Superior temporal gyrus (tissue), 1 donor: ENCODE results near the gene COL16A1.
"Not testable (repeated sequence)": the region's sequence is repeated elsewhere in the genome, so short reads cannot be mapped to it uniquely, and the experiment has no call there.

Experiments
- DNase-seq: peaks from one replicate; pipeline ENCODE4 v3.0.0-alpha.2; 2016; ENCODE audit errors: extremely low spot score

Gene COL16A1

GRCh38 chr1:31732751-31733289 is 29.0 kb upstream of the COL16A1 start:
- DNase-seq = no peak

- DNase-seq = no peak
Observed at GRCh38 chr1:31732343-31732742, 28.5 kb upstream of the COL16A1 start.

DNA sequence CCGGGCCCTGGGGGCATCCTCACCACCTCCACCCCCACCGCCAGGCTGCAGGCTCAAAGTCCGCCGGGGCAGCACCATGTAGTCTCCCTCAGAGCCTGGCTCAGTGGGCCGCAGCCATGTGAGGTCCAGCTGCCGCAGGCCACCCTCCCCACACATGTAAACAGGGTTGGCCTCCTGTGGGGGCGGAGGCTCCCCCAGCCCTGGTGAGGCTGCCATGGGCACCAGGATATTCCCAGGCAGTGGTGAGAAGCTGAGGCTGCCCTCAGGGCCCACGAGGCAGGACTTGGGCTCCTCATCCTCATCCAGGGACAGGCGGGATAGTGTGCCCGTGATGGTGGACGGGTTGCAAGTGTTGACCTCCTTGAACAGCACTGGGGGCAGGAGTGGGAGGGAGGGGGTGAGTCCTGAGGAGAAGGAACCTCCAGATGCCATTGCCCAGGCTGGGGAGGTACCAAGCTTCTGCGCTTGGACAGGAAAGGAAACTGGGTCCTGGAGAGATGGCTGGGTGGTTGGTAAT is 27.3 kb upstream of the COL16A1 start:
- no peak for DNase-seq

- DNase-seq = peak; percentile 25
Observed at GRCh38 chr1:31730336-31731048, 26.7 kb upstream of the COL16A1 start.

- no peak for DNase-seq
Observed at GRCh38 chr1:31727849-31728248, 24.0 kb upstream of the COL16A1 start.

DNA sequence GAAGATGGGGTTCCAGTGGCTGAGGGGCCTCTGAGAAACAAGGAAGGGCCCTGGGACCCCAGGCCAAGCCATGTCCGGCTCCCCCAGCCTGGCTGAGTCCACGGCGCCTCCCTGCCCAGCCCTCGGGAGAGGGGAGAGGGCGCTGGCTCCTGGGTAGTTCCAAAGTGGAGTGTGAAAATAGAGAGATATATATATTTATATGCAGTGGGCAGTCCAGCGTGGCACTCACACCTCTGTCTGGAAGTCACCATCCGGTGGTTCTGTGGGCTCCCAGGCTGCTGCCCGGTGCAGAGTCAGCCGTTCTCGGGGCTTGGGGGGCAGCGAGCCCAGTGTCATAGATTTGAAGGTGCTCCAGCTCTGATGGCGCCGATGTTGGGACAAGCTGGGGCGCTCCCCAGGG is 23.4 kb upstream of the COL16A1 start:
- DNase-seq = no peak

- DNase-seq = no peak
Observed at GRCh38 chr1:31726715-31727114, 22.9 kb upstream of the COL16A1 start.

DNA sequence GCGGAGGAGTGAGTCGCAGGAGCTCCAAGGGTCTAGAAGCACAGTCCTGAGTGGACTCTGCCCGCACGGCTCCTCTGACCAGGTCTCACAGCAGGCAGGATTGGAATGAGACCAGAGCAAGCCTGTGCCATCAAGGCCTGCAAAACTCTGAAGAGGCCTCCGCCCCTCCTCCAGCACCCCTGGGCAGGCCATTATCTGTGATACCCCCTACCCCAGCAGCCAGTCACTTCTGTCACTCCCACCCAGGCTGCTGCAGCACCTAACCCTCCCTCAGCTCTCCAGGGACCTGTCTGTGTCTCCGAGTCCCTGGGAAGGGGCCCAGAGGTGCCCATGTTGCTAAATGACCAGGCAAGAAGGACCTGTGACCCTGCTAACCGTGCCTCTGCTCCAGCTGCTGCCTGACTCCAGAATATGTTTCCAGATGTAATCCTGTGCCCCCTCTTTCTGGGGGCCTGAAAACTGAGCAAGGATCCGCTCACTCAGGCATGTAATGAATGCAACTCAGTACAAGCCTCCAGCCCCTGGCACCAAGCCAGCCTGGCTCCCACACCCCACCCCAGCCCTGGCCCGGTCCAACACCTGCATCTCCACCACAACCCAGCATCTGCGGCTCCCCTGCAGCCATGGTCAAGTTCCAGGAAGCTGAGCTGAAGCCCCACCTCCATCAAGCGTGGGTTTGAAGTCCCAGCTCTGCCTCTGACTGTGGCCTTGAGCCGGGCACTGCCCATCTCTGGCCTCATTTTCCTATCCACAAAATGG is 22.1 kb upstream of the COL16A1 start:
- no peak for DNase-seq

GRCh38 chr1:31725134-31725533 is 21.3 kb upstream of the COL16A1 start:
- DNase-seq = no peak

GRCh38 chr1:31723828-31724359 is 20.1 kb upstream of the COL16A1 start:
- peak; percentile 72 for DNase-seq

DNA sequence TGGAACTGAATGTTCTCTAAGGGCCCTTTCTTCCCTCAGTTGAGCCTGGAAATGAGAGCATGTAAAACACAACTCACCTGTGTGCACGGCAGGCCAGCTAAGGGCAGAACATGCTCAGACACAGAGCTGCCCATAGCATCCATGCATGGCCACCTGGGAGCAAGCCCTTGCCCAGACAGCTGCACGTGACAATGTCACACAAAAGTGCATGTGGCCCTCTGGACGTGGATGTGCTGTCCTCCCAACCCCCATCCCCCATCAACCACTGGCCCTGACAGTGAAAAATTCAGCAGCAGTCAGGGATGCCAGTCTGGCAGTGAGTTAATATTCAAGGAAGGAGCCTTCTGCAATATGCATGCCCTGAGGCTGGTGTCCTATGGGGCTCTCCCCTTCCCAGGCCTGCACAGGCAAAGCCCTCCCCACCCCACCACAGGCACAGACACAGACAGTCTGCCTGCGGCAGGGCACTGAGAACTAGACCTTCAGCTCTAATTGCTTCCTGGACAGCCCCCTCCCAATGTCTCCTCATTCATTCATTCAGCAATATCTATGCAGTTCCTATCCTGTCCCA is 14.6 kb upstream of the COL16A1 start:
- no peak for DNase-seq

DNA sequence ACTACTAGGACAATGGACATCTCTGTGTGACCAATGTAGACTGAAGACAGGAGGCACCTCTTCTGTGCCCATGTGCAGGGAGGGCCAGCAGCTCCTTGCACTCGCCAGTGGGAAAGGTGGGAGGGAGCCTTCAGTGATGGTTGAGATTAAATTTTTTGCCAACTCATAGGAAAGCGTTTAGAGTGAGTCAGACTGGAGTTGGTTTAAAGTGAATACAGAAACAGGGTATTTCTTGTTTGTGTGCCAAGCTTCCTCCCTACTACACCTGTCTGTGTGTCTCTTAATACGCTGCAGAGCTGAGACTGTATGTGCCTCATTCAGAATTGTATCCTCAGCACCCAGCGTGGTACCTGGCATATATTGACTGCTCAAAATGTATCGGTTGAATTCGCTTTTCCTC is 13.5 kb upstream of the COL16A1 start:
- peak; percentile 55 for DNase-seq

- DNase-seq = no peak
Observed at GRCh38 chr1:31715873-31716220, 12.0 kb upstream of the COL16A1 start.

- peak; percentile 80 for DNase-seq
Observed at GRCh38 chr1:31715087-31715872, 11.5 kb upstream of the COL16A1 start.

- no peak for DNase-seq
Observed at GRCh38 chr1:31714442-31715086, 10.7 kb upstream of the COL16A1 start.

DNA sequence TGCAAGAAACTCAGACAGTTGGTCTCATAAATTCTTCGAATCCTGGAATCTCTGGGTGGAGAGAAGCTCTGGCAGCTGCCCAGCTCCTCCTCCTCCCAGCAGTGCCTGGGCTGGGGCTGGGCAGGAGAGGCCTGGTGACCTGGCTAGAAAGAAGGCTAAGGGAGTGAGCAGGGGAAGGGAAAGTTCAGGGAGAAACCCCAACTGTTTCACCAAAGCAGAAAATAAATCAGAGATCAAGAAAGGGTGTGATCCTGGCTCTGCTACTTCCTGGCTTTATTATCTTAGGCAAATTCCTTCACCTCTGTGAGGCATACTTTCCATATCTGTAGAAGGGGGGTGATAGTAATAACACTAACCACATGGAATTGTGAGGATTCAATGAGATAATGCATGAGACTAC is 8.8 kb upstream of the COL16A1 start:
- no peak for DNase-seq

GRCh38 chr1:31712068-31712467 is 8.3 kb upstream of the COL16A1 start:
- no peak for DNase-seq

DNA sequence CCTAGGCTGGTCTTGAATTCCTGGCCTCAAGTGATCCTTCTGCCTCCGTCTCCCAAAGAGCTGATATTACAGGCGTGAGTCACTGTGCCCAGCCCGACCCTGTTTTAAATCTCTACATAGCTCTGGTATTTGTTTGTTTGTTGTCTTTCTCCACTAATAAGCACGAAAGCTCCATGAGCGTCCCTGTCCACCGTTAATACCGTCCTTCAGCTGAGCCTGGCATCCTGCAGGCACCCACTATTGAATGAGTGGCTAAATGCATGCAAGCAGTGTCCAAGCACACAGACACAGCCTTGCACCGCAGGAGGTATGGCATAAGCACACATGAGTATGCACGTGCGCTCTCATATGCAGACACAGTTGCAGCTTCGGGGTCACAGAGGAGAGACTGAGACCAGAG is 4.5 kb upstream of the COL16A1 start:
- DNase-seq = no peak

- DNase-seq = no peak
Observed at GRCh38 chr1:31707711-31708110, 3.9 kb upstream of the COL16A1 start.

DNA sequence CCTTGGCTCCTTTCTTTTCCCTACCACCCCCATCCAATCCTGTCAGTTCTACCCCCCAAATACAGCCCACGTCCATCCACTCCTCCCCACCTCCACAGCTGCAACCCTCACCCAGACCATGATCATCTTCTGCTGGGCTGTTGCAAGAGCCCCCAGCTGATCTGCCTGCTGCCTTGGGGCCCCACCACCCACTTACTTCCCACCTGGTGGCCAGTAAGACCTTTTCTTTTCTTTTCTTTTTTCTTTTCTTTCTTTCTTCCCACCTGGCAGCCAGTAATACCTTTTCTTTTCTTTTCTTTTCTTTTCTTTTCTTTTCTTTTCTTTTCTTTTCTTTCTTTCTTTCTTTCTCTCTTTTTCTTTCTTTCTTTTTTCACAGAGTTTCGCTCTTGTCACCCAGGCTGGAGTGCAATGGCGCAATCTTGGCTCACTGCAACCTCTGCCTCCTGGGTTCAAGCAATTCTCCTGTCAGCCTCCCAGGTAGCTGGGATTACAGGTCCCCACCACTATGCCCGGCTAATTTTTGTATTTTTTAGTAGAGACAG is 3.3 kb upstream of the COL16A1 start:
- not testable (repeated sequence) for DNase-seq
